Hepatocyte (in vitro differentiated cells): ENCODE data around the gene PHACTR3. TPM values are rescaled to one million over a fixed set of nuclear protein-coding genes. Genes with fewer than 3 reads are reported as not detected.

Experiments
- DNase-seq: peaks from one replicate; pipeline ENCODE4 v3.0.0-alpha.2; 2016; ENCODE audit warnings: low spot score
- H2AFZ ChIP-seq: fragments of 200-600 bp; sonication (generic); 2 replicates; pipeline ENCODE4 v1.6.0; 2016; ENCODE audit warnings: antibody characterized with exemption, mild to moderate bottlenecking
- H3K27ac ChIP-seq: fragments of 200-600 bp; sonication (generic); 2 replicates; pipeline ENCODE4 v1.5.1; 2016; ENCODE audit warnings: mild to moderate bottlenecking
- H3K27me3 ChIP-seq: fragments of 200-600 bp; sonication (generic); 2 replicates; pipeline ENCODE4 v1.6.1; 2016
- H3K36me3 ChIP-seq: fragments of 200-600 bp; sonication (generic); replicated peaks from 2 replicates; pipeline ENCODE4 v1.5.1; 2016; ENCODE audit warnings: low read depth; ENCODE audit not compliant: insufficient read depth
- H3K4me1 ChIP-seq: fragments of 200-600 bp; sonication (generic); 2 replicates; pipeline ENCODE4 v1.5.1; 2016; ENCODE audit warnings: mild to moderate bottlenecking, moderate library complexity; ENCODE audit not compliant: insufficient read depth
- H3K4me2 ChIP-seq: fragments of 200-600 bp; sonication (generic); 2 replicates; pipeline ENCODE4 v1.6.0; 2016
- H3K4me3 ChIP-seq: fragments of 200-600 bp; sonication (generic); 2 replicates; pipeline ENCODE4 v1.5.1; 2016; ENCODE audit warnings: mild to moderate bottlenecking
- H3K79me2 ChIP-seq: fragments of 200-600 bp; sonication (generic); 2 replicates; pipeline ENCODE4 v1.6.0; 2017; ENCODE audit warnings: mild to moderate bottlenecking
- H3K9me2 ChIP-seq: fragments of 200-600 bp; sonication (generic); replicated peaks from 2 replicates; pipeline ENCODE4 v1.6.0; 2017; ENCODE audit warnings: mild to moderate bottlenecking; ENCODE audit not compliant: insufficient read depth
- H3K9me3 ChIP-seq: fragments of 200-600 bp; sonication (generic); 2 replicates; pipeline ENCODE4 v1.5.1; 2016; ENCODE audit warnings: low read depth, mild to moderate bottlenecking
- H4K20me1 ChIP-seq: fragments of 200-600 bp; sonication (generic); 2 replicates; pipeline ENCODE4 v1.6.0; 2016; ENCODE audit warnings: mild to moderate bottlenecking; ENCODE audit not compliant: insufficient read depth, poor library complexity, severe bottlenecking
- CTCF ChIP-seq: fragments of 200-600 bp; sonication (generic); IDR thresholded peaks from 2 replicates; pipeline ENCODE4 v1.5.1; 2016; ENCODE audit warnings: antibody characterized with exemption, mild to moderate bottlenecking; ENCODE audit not compliant: poor library complexity
- EZH2 ChIP-seq: fragments of 200-600 bp; sonication (generic); IDR thresholded peaks from 2 replicates; pipeline ENCODE4 v1.6.1; 2016; ENCODE audit warnings: antibody characterized with exemption, mild to moderate bottlenecking, borderline replicate concordance
- EZH2phosphoT487 ChIP-seq: fragments of 200-600 bp; sonication (generic); IDR thresholded peaks from one replicate; pipeline ENCODE4 v1.6.1; 2018; ENCODE audit warnings: antibody characterized with exemption, mild to moderate bottlenecking, low read depth, moderate library complexity; ENCODE audit not compliant: unreplicated experiment, severe bottlenecking
- WGBS: methylation state at CpG from one replicate; pipeline ENCODE4 v1.1.6; 2016; ENCODE audit warnings: low lambda C conversion rate; ENCODE audit errors: missing lambda C conversion rate; 5-methylcytosine and 5-hydroxymethylcytosine counted together
- polyA plus RNA-seq: library from polyadenylated mRNA; unstranded; fragments of >200 nt; fragmentation: Nextera tagmentation; extraction: Ambion mirVana; gene quantifications from 2 replicates; pipeline ENCODE4 v1.2.1, GENCODE V29; 2016
- total RNA-seq: library from RNA; depleted of rRNA; stranded (reverse); fragments of >200 nt; gene quantifications from 2 replicates; pipeline ENCODE4 v1.2.3, GENCODE V29; 2014

Gene PHACTR3
- total and polyA plus RNA-seq, 2 experiments from 2014 or later = 5.2 to 7.5 TPM

DNA sequence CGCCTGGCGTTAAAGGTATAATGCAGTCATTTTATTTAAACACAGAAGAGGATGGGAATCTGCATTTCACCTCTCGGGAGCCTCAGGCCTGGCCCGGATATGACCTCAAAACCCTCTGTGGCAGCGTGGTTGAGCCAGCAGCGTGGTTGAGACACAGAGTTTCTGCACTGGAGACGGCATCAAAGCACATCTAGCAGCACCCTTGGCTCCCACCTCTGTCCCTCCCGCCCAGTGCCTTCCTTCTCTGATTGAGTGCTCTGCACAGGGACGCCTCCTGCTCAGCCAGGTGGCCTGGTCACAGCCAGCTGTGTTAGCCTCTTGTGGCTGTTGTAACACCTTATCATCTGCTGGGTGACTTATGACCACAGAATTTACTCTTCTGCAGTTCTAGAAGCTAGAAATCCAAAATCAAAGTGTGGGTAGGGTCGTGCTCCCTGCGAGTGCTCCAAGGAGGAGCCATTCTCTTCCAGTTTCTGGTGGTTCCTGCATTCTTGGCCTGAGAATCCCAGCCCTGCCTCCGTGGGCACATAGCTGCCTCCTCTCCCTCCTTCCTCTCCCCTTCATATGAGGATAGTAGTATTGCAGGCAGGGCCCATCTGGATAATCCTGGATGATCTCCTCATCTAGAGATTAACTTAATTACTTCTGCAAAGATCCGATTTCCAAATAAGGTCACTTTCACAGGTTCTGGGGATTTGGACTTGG lies 172.4 kb downstream of the PHACTR3 start:
- Histone ChIP-seq H4K20me1 (no peaks in the 10 kb centered on the region), H2AFZ (no peak overlapping the region), H3K36me3 (no peaks in the 10 kb centered on the region), H3K27me3 (no peaks in the 10 kb centered on the region), H3K27ac (no peak overlapping the region), H3K79me2 (no peaks in the 10 kb centered on the region), H3K4me3 (no peak overlapping the region), H3K4me1 (no peaks in the 10 kb centered on the region), H3K9me2 (no peaks in the 10 kb centered on the region), H3K9me3 (no peaks in the 10 kb centered on the region), H3K4me2 (no peak overlapping the region)
- DNase-seq = no peak
- WGBS = 81% methylated on average over 13 of the region's 13 CpGs
- TF ChIP-seq CTCF (no peak), EZH2 (no peak), EZH2phosphoT487 (no peak)

GRCh38 chr20:59777331-59777725 lies 173.0 kb downstream of the PHACTR3 start:
- H3K36me3 ChIP-seq = no peaks in the 10 kb centered on the region
- no peaks in the 10 kb centered on the region for H3K4me1 ChIP-seq
- H3K9me3 ChIP-seq = no peaks in the 10 kb centered on the region
- TF ChIP-seq EZH2 (no peak), EZH2phosphoT487 (no peak), CTCF (no peak)
- H2AFZ ChIP-seq = no peak overlapping the region
- no peak overlapping the region for H3K27ac ChIP-seq
- WGBS = 78% methylated on average over 3 of the region's 3 CpGs
- H3K27me3 ChIP-seq = no peaks in the 10 kb centered on the region
- H3K79me2 ChIP-seq = no peaks in the 10 kb centered on the region
- no peak for DNase-seq
- H3K4me3 ChIP-seq = no peak overlapping the region
- H4K20me1 ChIP-seq = no peaks in the 10 kb centered on the region
- no peak overlapping the region for H3K4me2 ChIP-seq
- H3K9me2 ChIP-seq = no peaks in the 10 kb centered on the region

- H3K36me3 ChIP-seq = no peaks in the 10 kb centered on the region
- H4K20me1 ChIP-seq = no peaks in the 10 kb centered on the region
- H3K4me3 ChIP-seq = no peak overlapping the region
- TF ChIP-seq EZH2phosphoT487 = no peak
- no peak for TF ChIP-seq CTCF
- TF ChIP-seq EZH2 = no peak
- DNase-seq = no peak
- no peaks in the 10 kb centered on the region for H3K79me2 ChIP-seq
- H2AFZ ChIP-seq = no peak overlapping the region
- no peaks in the 10 kb centered on the region for H3K27me3 ChIP-seq
- H3K4me1 ChIP-seq = no peaks in the 10 kb centered on the region
- no peak overlapping the region for H3K4me2 ChIP-seq
- no peak overlapping the region for H3K27ac ChIP-seq
- WGBS = 84% methylated on average over 19 of the region's 19 CpGs
- no peaks in the 10 kb centered on the region for H3K9me2 ChIP-seq
- no peaks in the 10 kb centered on the region for H3K9me3 ChIP-seq
These were observed 173.7 kb downstream of the PHACTR3 start for GRCh38 chr20:59777814-59778575.
